ENCODE results near the gene TTI1. TPM values are rescaled to one million over a fixed set of nuclear protein-coding genes. Genes with fewer than 3 reads are reported as not detected.

TTI1 gene
- total and polyA plus RNA-seq, 9 of the 15 experiments (the other 6 are each of a cell fraction or from before 2014, with no cell fraction given) = 9.8 to 55.1 (median 39.4) TPM

- TF ChIP-seq ZNF175 (CRISPR knock-in tag; IDR thresholded peaks at IDR 0.05; ENCODE audit: low read depth) (no peak), MAZ (CRISPR knock-in tag; conservative IDR thresholded peaks at IDR 0.05 in 1 of 2, IDR thresholded peaks at IDR 0.05 in 1 of 2) (no peak), ZNF57 (CRISPR knock-in tag; IDR thresholded peaks at IDR 0.05) (no peak), UBTF (IDR thresholded peaks at IDR 0.05; ENCODE audit: borderline replicate concordance in 1 of 2, low read depth in 2 of 2, low read length in 2 of 2) (no peak), NR1H2 (CRISPR knock-in tag; IDR thresholded peaks at IDR 0.05) (no peak), IRF9 (tag; IDR thresholded peaks at IDR 0.05) (no peak), HLTF (IDR thresholded peaks at IDR 0.05) (no peak)
- in situ Hi-C loops (cut with MboI) = no loop called here
- FAIRE-seq (no peak), DNase-seq (ENCODE audit: extremely low read depth in 1 of 4, low spot score in 3 of 4) (no peak), ATAC-seq (no peak)
- Histone ChIP-seq H3K4me3 (no peak overlapping the region), H2AFZ (ENCODE audit: low read depth, low read length) (no peak overlapping the region), H3K4me1 (replicated peaks in 1 of 2; ENCODE audit: control insufficient read depth in 2 of 2, insufficient read depth in 2 of 2, low read length in 2 of 2) (no peaks in the 10 kb centered on the region), H3K79me2 (ENCODE audit: control insufficient read depth, insufficient read depth, low read length) (no peaks in the 10 kb centered on the region), H3K9me1 (ENCODE audit: control insufficient read depth, insufficient read depth, low read length) (no peaks in the 10 kb centered on the region), H4K20me1 (replicated peaks; ENCODE audit: control insufficient read depth, insufficient read depth, low read length) (no peaks in the 10 kb centered on the region; the same call in 1 of the 2 replicates), H3K9ac (ENCODE audit: insufficient read depth in 1 of 2, low read depth in 2 of 2, low read length in 2 of 2) (no peak overlapping the region), H3K27me3 (ENCODE audit: control insufficient read depth in 2 of 2, insufficient read depth in 2 of 2, low read length in 2 of 2) (no peaks in the 10 kb centered on the region), H3K4me2 (ENCODE audit: insufficient read depth, low read length) (no peak overlapping the region), H3K9me3 (replicated peaks; ENCODE audit: control insufficient read depth, insufficient read depth, low read depth, low read length) (no peaks in the 10 kb centered on the region), H3K36me3 (ENCODE audit: control insufficient read depth, insufficient read depth, low read length) (peaks cover 96% of the 10 kb centered on the region), H3K27ac (ENCODE audit: extremely low read depth, low read depth, low read length) (no peak overlapping the region)
- no TSS peak for BruUV-seq (replicated peaks)
- POLR2A ChIA-PET = no interaction called here
- intact Hi-C loops (cut with micrococcal nuclease) = no loop called here
- CTCF ChIA-PET (ENCODE audit: low intra/inter-chr PET ratio) = interaction anchor here (0.7 kb wide), 1 partner anchor 9 kb away, joined by 3 read pairs; no protein-coding TSS in a partner anchor
- WGBS (ENCODE audit: insufficient coverage, low coverage, missing lambda C conversion rate) = 96% methylated on average over 10 of the region's 10 CpGs
These were observed 32.6 kb upstream of the TTI1 start for GRCh38 chr20:38065764-38066375.
